Stimulated activated naive CD8-positive, alpha-beta T cell treated with anti-CD3 and anti-CD28 coated beads, Interleukin-15, Interleukin-2, amounts not matched to agents 100 U/mL and 50 U/mL, for 24 hours (primary cell): ENCODE data around the gene DTNBP1.
"Not testable (repeated sequence)": the region's sequence is repeated elsewhere in the genome, so short reads cannot be mapped to it uniquely, and the experiment has no call there.

Experiments
- ATAC-seq: fragments of 150-1000 bp; cut with Tn5 transposase; one replicate; pipeline ENCODE4 v1.10.0; 2021
- DNase-seq: peaks from one replicate; pipeline ENCODE4 v3.0.0; 2021

DTNBP1 gene

DNA sequence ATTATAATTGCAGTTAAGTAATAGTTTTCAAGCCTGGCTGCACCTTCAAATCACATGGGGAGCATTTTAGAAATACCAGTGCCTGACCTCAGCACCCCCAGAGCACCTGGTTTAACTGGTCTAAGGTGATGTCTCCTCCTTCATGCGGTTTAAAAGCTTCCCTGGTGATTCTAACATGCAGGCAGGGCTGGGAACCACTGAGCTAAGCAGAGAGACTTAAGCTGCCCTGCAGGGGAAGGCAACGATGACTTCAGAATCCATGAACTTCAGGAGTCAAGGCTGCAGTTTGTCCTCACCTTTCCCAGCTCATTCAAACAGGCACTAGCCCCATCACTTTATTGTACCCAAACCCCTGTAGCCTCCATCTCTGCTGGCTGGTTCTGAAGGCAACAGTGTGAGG is 6.1 kb upstream of the DTNBP1 start:
- ATAC-seq, result no peak
- no peak for DNase-seq

DNA sequence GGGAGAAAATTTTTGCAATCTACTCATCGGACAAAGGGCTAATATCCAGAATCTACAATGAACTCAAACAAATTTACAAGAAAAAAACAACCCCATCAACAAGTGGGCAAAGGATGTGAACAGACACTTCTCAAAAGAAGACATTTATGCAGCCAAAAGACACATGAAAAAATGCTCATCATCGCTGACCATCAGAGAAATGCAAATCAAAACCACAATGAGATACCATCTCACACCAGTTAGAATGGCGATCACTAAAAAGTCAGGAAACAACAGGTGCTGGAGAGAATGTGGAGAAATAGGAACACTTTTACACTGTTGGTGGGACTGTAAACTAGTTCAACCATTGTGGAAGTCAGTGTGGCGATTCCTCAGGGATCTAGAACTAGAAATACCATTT is 4.1 kb upstream of the DTNBP1 start:
- ATAC-seq, DNase-seq: not testable (repeated sequence)

DNA sequence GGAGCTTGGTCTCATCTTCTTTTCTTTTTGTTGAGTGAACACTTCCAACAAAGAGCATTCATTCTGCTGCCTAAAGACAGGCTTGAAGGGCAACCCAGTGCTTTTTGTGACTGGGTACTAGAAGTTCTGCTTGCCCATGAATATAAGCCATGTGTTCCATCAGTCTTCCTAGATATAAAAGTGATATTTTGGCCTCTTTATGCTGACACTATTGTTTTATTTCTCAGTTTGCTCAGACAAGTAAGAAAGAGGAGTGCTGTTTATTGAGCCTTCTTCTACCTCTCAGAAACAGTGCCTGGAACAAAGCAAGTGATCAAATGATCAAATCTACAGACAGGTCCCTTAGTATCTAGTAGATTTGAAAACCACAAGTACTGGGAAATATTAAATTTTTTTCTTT is 2.4 kb upstream of the DTNBP1 start:
- ATAC-seq (no peak), DNase-seq (no peak)

DNA sequence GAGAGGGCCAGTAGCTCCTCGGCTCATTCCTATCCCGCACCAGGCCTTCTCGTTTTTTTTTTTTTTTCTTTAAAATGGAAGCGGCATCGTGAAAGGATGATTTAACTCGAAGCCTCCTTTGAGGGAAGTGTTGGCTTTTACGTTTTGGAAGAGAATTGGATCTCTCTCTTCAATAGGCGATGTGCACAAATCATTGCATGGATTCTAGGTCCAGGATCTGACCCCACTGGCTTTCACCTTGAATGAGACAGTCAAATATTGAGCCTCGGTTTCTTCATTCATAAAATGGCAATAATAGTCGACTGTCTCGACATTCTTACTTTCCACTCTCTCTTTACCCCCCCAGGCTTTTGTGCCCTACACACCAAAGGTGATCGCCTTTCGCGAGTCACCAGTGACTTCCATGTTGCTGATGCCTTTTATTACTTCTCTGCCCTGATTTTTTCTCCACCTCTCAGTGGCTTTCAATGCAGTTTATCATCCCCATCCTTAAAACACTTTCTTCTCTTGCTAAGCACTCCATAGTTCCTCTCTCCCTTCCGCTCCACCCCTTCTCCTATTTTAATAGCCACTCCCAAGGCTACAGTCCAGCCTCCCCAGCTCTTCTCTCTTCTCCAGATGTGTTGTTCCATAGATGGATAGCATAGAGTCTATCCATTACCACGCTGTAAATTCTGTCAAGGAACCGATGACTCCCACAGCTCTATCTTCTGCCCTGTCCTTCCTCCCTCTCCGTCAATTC is 473 bp upstream of the DTNBP1 start:
- ATAC-seq (no peak), DNase-seq (no peak)

DNA sequence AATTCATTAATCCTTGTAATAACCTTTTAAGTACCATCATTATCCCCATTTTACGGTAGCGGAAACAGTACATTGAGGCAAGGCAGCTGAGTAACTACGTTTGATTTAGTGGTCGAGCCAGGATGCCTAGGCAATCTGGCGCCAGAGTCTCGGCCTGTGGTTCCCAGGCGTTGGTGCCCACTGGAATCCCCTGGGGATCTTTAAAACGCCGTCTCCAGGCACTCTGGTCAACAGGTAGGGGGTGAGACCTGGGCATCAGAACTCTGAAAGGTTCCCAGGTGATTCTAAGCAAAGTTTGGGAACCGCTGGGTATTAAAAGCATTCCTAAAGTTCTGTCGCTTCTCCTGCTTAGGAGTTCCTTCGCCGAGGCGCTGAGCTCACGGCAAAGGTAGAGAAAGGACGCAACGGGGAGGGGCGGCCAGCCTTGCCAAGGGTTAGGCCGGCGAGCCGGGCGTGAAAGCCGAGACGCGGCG is 939 bp downstream of the DTNBP1 start:
- DNase-seq, result no peak
- ATAC-seq, result no peak

DNA sequence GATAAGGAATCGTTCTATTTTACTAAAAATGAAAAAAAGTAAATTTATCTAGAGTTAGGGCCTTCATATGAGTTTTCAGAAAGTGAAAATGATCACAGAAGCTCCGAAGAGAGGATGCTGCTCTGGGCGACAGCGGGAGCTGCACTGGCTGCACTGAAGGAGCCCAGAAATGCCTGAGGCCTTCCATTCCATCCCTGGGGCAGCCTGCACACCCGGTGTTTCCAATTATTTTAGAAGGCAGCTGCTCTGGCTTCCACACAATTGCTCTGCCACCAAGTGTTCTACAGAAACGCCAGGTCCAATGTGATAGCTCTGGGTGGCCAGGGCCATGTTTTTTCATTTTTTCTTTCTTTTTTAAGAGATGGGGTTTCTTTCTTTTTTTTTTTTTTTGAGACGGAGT is 3.6 kb downstream of the DTNBP1 start:
- DNase-seq (no peak), ATAC-seq (no peak)

DNA sequence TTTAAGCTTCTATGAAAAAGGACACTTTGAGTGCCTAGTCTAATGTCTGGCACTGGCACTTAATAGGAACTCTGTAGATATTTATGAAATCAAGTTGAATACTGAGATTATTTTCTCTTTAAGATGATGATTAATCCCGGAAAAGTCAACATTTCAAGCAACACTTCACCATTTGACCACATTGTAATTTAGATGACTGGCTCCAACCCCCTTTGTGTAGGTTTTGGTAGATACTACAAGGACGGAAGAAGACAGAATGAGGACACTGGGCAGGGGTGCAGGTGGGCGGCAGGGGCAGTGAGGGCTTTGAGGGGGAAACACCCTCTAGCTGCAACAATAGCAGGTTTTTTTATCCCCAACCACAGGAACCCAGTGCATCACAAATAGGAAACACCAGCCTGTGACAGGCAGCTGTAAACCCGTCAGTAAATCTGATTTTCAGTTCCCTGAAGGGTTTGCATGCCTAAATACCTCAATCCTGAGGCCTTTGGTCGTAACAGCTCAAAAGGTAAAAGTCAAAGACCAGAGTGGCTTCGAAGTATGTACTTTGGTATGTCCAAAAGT is 4.6 kb downstream of the DTNBP1 start:
- ATAC-seq, result no peak
- DNase-seq, result no peak

DNA sequence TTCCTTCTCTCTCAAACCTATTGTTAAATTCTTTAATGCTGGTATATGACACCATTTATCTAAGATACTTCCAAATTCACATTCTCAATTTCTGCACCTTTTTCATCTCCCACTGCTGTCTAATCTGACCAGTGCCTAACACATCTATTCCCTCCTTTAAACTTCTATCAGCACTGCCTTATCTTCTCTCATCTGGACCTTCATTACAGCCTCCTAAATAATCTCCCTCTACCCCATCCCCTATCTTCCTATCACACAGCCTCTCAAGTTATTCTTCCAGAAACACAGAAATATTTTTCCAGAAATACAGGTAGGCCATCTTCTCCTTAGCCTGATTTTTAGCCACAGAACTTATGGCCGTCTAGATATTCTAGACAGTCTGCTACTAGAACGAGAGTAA is 5.5 kb downstream of the DTNBP1 start:
- ATAC-seq, result no peak
- no peak for DNase-seq

DNA sequence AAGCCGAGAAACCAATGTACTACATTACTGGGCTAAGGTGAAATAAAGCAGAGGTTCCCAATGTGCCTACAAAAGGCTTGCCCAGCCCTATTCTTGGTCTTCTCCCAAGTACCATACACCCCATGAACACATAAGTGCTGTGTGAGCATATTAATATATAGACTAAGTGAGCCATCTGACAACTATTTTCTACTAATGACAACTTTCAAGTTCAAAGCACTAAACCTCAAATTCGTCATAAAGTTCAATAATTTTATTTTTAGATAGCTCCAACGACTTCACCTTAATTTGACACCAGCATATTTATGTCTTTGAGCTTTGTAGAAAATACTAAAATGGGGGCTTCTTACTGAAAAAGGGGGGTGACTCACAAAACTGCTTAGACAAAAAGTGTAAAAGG is 6.7 kb downstream of the DTNBP1 start:
- ATAC-seq (no peak), DNase-seq (no peak)

DNA sequence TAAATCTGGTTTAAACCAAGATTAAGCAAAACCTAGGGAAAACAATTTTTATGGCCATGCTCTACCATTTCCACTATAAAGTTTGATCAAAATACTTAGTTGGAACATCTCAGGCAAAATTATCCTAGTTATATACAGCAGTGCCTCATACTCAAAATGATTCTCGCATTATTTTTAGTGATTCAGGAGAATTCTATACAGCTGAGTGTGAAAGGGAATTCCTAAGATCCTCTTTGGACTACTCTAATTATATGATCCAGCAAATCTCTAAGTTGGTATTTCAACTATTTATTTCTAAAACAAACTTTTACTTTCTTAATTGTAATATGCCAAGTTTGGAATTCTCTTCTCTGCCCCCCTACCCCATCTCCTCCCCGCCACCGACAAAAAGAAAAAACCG is 8.6 kb downstream of the DTNBP1 start:
- ATAC-seq (no peak), DNase-seq (no peak)

DNA sequence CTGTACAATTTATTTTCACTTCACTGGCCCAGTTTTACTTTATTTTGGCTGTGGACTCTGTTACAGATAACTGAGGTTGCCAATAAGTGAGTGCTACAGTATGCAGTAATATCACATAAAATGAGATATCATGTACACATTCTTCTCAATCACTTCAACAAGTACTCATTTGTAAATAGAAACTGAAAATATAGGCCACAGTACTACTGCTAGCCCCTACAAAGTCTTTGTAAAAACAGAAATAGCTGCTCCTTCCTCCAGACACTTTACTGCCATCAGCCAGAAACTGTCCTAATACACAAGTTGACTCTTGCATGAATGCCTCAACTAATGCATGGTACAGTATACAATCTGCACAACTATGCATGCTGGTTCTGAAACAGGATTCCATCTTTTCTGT is 9.2 kb downstream of the DTNBP1 start:
- DNase-seq, result no peak
- no peak for ATAC-seq

DNA sequence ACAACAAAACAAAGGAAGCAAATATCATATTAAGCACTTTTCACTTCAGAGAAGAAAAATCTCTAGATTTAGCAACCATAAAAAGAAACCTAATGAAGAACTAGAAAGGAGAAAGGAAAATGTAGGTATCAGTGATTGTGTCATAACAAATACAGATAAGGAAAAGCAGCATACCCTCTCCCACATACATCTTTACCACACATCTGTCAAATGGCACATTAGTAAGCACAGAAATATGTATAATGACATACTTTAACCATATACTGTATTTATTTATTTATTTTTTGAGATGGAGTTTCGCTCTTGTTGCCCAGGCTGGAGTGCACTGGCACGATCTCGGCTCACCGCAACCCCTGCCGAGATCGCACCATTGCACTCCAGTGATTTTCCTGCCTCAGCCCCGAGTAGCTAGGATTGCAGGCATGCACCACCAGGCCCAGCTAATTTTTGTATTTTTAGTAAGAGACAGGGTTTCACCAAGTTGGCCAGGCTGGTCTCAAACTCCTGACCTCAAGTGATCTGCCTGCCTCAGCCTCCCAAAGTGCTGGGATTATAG is 12.7 kb downstream of the DTNBP1 start:
- not testable (repeated sequence) for DNase-seq, ATAC-seq

DNA sequence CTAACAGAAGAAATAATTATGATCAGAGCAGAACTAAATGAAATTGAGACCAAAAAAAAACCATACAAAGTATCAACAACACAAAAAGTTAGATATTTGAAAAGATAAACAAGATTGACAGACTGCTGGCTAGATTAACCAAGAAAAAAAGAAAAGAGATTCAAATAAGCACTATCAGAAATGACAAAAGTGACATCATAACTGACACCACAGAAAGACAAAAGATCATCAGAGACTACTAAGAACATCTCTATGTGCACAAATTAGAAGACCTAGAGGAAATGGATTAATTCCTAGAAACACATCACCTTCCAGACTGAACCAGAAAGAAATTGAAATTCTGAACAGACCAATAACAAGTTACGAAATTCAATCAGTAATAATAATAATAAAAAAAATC is 17.9 kb downstream of the DTNBP1 start:
- ATAC-seq (no peak), DNase-seq (no peak)

DNA sequence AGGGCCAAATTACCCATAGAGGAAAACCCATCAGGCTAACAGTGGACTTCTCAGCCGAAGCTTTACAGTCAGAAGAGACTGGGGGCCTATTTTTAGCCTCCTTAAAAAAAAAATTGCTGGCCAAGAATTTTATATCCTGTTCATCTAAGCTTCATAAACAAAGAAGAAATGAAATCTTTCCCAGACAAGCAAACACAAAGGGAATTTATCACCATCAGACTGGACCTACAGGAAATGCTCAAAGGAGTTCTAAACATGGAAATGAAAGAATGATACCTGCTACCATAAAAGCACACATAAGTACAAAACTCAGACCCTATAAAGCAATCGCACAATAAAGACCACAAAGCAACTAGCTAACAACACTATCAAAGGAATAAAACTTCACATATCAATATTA is 19.3 kb downstream of the DTNBP1 start:
- DNase-seq (no peak), ATAC-seq (no peak)

DNA sequence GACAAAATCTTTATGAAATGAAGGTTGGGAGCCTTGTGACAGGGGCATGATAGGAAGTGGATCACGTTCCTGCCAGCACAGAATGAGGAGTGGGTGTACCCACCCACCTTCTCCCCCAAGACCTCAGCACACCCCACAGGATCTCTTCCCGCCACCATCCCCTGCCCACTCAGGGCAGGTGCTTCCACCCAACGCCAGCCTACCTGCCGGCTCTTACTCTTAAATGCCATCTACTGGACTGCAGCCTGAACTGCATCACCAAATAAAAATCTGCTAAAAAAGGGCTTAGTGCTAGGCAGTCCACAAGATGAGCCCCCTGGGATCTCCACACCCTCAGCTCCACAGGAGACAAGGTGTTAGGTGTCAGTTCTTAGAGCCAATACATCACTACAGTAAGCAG is 20.6 kb downstream of the DTNBP1 start:
- DNase-seq, result no peak
- ATAC-seq, result no peak

DNA sequence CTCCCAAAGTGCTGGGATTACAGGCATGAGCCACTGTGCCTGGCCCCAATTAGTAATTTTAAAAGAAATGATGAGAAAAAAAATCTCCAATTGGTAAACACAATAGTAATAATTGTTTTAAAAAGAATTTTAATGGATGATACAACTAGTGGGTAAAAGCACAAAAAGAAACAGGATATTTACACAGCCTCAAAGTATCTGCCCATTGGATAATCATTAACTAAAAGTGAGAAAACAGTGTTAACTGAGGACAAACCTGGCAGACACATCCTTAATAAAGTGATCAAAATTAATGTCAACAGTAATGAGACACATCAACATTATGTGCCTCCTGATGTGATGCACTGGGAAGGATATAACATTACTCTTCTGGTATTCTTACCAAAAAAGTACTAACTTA is 24.5 kb downstream of the DTNBP1 start:
- DNase-seq (no peak), ATAC-seq (no peak)

DNA sequence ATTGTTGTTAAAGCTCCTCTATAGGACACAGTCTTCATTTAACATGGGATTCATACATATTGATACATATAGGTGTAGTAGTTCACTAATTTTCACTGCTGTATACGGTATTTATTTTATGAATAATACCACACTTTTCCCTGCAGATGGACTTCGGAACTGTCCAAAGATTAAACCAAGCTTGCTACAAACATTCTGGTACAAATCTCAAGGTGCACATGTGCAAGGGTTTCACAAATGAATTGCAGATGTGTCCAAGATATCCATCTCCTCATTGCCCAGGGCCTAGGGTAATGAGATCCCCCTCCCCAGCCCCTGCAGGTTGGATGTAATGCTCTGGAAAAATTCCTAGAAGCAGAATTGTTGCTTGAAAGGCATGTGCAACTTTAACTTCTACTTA is 31.4 kb downstream of the DTNBP1 start:
- DNase-seq, result no peak

DNA sequence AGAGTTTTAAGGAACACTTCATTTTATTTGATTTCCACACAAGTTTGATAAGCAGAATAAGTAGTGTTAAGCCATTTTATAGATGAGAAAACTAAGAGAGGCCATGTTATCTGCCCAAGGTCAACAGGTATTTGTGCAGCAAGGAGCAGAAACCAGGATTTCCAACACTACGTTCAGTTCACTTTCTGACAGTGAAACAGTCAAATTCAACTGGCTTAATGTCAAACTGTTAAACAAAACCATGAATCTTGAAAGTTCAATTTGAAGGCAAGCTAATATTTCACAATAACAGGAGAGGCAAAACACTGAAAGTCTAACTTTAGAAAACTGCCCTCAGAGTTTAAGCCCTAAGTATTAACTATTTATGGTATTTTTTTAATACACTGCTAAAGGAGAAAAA is 32.6 kb downstream of the DTNBP1 start:
- DNase-seq (no peak), ATAC-seq (no peak)

More for the DNA sequence above, 31.4 kb downstream of the DTNBP1 start:
- no peak for ATAC-seq

DNA sequence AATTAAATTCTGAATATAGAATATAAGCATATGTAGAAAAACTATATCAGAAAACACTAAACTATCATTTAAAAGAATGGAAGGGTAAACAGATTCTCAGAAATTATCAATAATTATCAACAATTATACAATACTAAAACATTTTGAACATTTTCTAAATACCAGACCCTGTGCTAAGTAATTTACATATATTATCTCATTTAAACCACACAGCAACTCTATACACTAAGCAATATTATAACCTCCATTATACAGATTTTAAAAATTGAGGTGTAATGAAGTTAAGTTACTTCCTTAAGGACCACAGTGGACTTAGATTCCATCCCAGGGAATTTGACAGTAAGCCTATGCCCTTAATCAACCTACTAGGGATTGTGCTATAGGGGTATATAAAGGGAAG is 33.3 kb downstream of the DTNBP1 start:
- no peak for DNase-seq
- ATAC-seq, result no peak

DNA sequence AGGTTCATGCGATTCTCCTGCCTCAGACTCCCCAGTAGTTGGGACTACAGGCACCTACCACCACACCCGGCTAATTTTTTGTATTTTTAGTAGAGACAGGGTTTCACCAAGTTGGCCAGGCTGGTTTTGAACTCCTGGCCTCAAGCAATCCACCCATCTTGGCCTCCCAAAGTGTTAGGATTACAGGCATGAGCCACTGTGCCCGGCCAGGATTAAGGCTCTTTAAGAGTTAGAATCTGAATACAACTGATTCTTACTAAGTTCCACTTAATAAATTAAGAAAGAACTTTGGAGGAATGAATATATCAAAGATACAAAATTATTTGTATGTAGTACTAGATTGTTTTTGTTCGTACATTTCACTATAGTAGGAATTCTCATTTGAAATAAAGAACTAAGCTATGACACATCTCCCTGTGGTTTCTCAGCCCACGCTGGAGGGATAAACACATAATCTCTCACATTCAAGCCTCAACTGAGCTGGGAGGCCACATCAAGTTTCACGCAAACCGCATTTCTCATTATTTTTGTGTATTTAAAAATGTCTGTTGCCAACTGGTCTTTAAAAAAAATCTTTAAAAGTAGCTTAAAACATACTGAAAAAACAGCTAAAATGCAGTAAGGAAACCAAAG is 34.2 kb downstream of the DTNBP1 start:
- peak; percentile 92 for ATAC-seq
- peak; percentile 67 for DNase-seq

DNA sequence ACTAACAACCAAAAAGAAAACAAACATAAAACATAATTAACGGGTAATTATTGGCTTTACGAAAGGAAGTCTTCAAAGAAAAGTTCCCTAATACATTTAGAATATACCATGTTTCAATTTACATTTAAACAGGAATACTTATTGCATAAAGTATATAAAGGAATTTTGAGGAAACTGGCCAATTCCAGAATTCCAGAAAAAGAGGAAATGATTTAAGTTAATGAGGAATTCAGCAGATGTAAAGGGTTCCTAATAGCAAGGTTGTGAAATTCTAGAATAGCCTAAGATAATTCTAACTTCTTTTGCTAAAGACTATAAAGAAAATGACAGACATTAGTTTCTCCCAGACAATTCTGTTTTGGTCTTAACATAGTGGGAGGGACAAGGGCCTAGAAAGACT is 35.0 kb downstream of the DTNBP1 start:
- DNase-seq (no peak), ATAC-seq (no peak)

DNA sequence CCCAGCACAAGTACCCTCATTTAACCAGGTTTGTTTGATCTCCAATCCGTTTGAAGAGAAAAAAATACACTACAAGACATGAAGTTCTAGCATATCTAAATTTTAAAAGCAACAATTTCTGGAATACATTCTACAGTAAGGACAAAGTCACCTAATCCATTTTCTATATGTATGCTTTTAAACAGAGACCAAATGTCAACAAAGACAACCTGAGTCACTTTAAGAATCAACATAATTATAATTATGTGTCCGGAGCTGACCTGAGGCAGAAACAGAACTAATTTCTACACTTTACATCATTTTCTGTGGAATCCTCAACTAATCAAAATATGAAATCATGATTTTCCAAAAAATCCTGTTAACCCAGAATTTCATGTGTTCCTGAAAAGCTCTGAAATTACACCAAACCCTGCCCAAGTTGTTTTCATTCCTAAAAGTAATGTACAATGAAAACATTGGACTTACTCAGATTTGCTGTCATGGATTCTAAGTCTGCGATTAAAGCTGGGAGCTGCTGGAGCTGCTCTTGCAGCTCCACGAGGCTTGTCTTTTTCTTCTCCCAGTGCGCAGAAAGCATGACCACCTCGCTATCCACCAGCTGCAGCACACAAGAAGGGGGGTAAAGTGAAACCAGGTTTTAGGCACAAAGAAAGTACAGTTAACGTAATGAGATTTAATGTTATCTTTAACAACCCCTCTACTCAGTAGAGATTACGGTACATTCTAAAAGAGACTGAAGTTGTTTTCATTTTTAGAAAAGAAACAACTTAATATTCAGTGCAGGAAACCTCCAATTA is 35.8 kb downstream of the DTNBP1 start:
- no peak for ATAC-seq
- DNase-seq, result no peak

DNA sequence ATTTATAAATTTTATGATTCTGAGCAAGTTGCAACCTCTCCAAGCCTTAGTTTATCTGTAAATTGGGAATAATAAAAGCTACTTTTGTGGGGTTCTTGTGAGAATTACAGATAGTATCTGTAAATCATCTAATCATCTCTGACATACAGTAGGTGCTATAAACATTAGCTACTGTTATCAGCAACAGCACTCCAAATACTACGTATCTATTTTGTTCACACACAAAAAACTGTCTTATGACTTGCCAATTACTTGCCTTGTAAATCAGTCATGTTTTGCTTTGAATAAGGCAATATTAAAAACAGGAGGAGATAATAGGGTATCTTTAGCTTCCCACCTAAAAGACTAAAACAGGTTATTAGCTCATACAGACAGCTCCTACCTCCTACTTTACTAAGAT is 36.7 kb downstream of the DTNBP1 start:
- DNase-seq (no peak), ATAC-seq (no peak)
